HepG2 (cell line): ENCODE data around the gene NLRP6. TPM values are rescaled to one million over a fixed set of nuclear protein-coding genes. Genes with fewer than 3 reads are reported as not detected.

Experiments used
- KLF16 ChIP-seq, 2 experiments: sonication (generic) in 1 of 2; formaldehyde crosslinking in 1 of 2; IDR thresholded peaks; 2 replicates each; pipeline versions ENCODE4 v1.6.1 to v1.8.0; 2016 to 2023; ENCODE audit warnings: missing genetic modification reagents in 2 of 2, missing compliant biosample characterization in 1 of 2
- ONECUT2 ChIP-seq: sonication (generic); formaldehyde crosslinking; IDR thresholded peaks from 2 replicates; pipeline ENCODE4 v1.4.0; 2020; ENCODE audit warnings: missing genetic modification reagents
- SIX4 ChIP-seq: sonication (generic); formaldehyde crosslinking; IDR thresholded peaks from 2 replicates; pipeline ENCODE4 v1.4.0; 2020; ENCODE audit warnings: missing genetic modification reagents
- polyA plus RNA-seq, 8 experiments: library from polyadenylated mRNA; depleted of rRNA in 3 of 8; stranded (reverse) in 7 of 8; unstranded in 1 of 8; fragments of >200 nt; fragmentation: Illumina TruSeq in 4 of 8; extraction: Trizol in 4 of 8; gene quantifications; 2 replicates each; pipeline versions ENCODE4 v1.2.1 to v1.2.3, GENCODE V29; 2011 to 2016; ENCODE audit warnings: low read depth in 4 of 8, missing spikeins in 1 of 8, mixed read lengths in 1 of 8; ENCODE audit not compliant: insufficient read depth in 1 of 8
- total RNA-seq, 5 experiments: library from RNA; depleted of rRNA; stranded (reverse); fragments of >200 nt; fragmentation: Illumina TruSeq; extraction: Trizol; gene quantifications; 2 replicates each; pipeline ENCODE4 v1.2.3, GENCODE V29; 2016; ENCODE audit warnings: low read depth in 1 of 5
- TF ChIP-seq, protein P1 (sequence below), 2 experiments: sonication (generic) in 1 of 2; formaldehyde crosslinking in 1 of 2; IDR thresholded peaks; 2 replicates each; pipeline versions ENCODE4 v1.4.0 to v1.6.1; 2016 to 2020; ENCODE audit warnings: borderline replicate concordance in 1 of 2, low read depth in 1 of 2, mild to moderate bottlenecking in 1 of 2, missing genetic modification reagents in 1 of 2
- TF ChIP-seq, protein P2 (sequence below): IDR thresholded peaks from 2 replicates; pipeline ENCODE4 v1.6.1; 2016; ENCODE audit warnings: missing biosample characterization, missing genetic modification reagents, low read depth

The NLRP6 gene
- total and polyA plus RNA-seq, 2 of the 13 experiments (the other 11 are each of a cell fraction or from before 2014, with no cell fraction given) = not detected

GRCh38 chr11:324156-324555, 45.9 kb downstream of the NLRP6 start (continued):
- TF ChIP-seq, protein P1, sequence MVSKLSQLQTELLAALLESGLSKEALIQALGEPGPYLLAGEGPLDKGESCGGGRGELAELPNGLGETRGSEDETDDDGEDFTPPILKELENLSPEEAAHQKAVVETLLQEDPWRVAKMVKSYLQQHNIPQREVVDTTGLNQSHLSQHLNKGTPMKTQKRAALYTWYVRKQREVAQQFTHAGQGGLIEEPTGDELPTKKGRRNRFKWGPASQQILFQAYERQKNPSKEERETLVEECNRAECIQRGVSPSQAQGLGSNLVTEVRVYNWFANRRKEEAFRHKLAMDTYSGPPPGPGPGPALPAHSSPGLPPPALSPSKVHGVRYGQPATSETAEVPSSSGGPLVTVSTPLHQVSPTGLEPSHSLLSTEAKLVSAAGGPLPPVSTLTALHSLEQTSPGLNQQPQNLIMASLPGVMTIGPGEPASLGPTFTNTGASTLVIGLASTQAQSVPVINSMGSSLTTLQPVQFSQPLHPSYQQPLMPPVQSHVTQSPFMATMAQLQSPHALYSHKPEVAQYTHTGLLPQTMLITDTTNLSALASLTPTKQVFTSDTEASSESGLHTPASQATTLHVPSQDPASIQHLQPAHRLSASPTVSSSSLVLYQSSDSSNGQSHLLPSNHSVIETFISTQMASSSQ (IDR thresholded peaks at IDR 0.05; ENCODE audit: low read depth) = no peak
- TF ChIP-seq, protein P1 (CRISPR knock-in tag; IDR thresholded peaks at IDR 0.05; ENCODE audit: borderline replicate concordance) = no peak
- TF ChIP-seq, protein P2, sequence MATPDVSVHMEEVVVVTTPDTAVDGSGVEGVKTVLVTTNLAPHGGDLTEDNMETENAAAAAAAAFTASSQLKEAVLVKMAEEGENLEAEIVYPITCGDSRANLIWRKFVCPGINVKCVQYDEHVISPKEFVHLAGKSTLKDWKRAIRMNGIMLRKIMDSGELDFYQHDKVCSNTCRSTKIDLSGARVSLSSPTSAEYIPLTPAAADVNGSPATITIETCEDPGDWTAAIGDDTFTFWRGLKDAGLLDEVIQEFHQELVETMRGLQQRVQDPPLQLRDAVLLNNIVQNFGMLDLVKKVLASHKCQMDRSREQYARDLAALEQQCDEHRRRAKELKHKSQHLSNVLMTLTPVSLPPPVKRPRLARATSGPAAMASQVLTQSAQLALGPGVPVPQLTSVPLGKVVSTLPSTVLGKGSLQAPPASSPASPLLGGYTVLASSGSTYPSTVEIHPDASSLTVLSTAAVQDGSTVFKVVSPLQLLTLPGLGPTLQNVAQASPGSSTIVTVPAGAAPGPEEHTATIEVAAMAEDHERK (CRISPR knock-in tag) = no peak
- TF ChIP-seq KLF16 (CRISPR knock-in tag; IDR thresholded peaks at IDR 0.05) (no peak), SIX4 (CRISPR knock-in tag) (no peak), ONECUT2 (CRISPR knock-in tag) (no peak)
- TF ChIP-seq, all 625 proteins: peak for 0
